ENCODE results near the gene ZNF740. TPM values are rescaled to one million over a fixed set of nuclear protein-coding genes. Genes with fewer than 3 reads are reported as not detected.

The ZNF740 gene
- total and polyA plus RNA-seq, 2 donors (not counting 1 experiment from before 2014, with no cell fraction given) = 35.9 to 117 TPM

GRCh38 chr12:53196486-53196885 lies 16.0 kb downstream of the ZNF740 start:
- H3K4me3 ChIP-seq (ENCODE audit: control extremely low read depth in 1 of 5, extremely low read depth in 1 of 5, insufficient read depth in 1 of 5, low read depth in 2 of 5, low read length in 4 of 5) = no peak overlapping the region
- peak overlapping the region; percentile 74 for H3K27ac Mint-ChIP-seq
- POLR2A ChIA-PET = no interaction called here
- no peak overlapping the region for H3K27ac ChIP-seq (ENCODE audit: low read length in 2 of 2)
- peaks cover 69% of the 10 kb centered on the region for H4K20me1 ChIP-seq (ENCODE audit: control insufficient read depth, insufficient read depth, low read length, poor library complexity, severe bottlenecking)
- peaks cover 18% of the 10 kb centered on the region for H3K79me2 ChIP-seq (ENCODE audit: control insufficient read depth, insufficient read depth, low read length)
- WGBS (ENCODE audit: insufficient coverage) = 98% methylated on average over 14 of the region's 14 CpGs
- TF ChIP-seq EZH2 (IDR thresholded peaks at IDR 0.05; ENCODE audit: borderline replicate concordance, insufficient read depth, low read depth, low read length, poor library complexity, severe bottlenecking) (no peak), CTCF (IDR thresholded peaks at IDR 0.05) (no peak)
- no peaks in the 10 kb centered on the region for H3K27me3 ChIP-seq (replicated peaks in 1 of 4; ENCODE audit: control extremely low read depth in 1 of 4, control insufficient read depth in 3 of 4, insufficient read depth in 4 of 4, low read length in 3 of 4)
- no peaks in the 10 kb centered on the region for H3K9me3 Mint-ChIP-seq (ENCODE audit: insufficient read depth)
- intact Hi-C loops (cut with micrococcal nuclease) = loop anchor here (5.0 kb wide), 1 partner anchor 129 kb away; no protein-coding TSS in a partner anchor
- H2AFZ ChIP-seq (ENCODE audit: insufficient read depth, low read depth, low read length, poor library complexity, severe bottlenecking) = no peak overlapping the region
- H3K4me1 Mint-ChIP-seq = peaks cover 42% of the 10 kb centered on the region
- CTCF ChIA-PET = interaction anchor here (1.3 to 15.7 kb wide), 9 partner anchors 9 to 148 kb away, joined by 4 to 201 read pairs (median 21); partner anchors contain the start of genes CSAD, ESPL1, ITGB7 and ZNF740
- no peaks in the 10 kb centered on the region for H3K27me3 Mint-ChIP-seq
- H3K9ac ChIP-seq (ENCODE audit: low read length) = no peak overlapping the region
- H3K4me2 ChIP-seq (replicated peaks; ENCODE audit: low read depth, low read length, poor library complexity, severe bottlenecking) = no peak overlapping the region
- peaks cover 40 to 46% of the 10 kb centered on the region in 2 donors for H3K4me1 ChIP-seq (ENCODE audit: control insufficient read depth in 2 of 2, insufficient read depth in 2 of 2, low read length in 2 of 2)
- H3K36me3 ChIP-seq (replicated peaks in 1 of 2; ENCODE audit: control extremely low read depth in 1 of 2, control insufficient read depth in 1 of 2, extremely low read depth in 1 of 2, insufficient read depth in 2 of 2, low read length in 1 of 2) = peaks cover 4 to 79% of the 10 kb centered on the region in 2 experiments
- no peak overlapping the region for H3K4me3 Mint-ChIP-seq
- no peak for DNase-seq
- H3K9me3 ChIP-seq (ENCODE audit: control extremely low read depth in 1 of 3, control insufficient read depth in 2 of 3, insufficient read depth in 1 of 3, low read length in 2 of 3) = no peaks in the 10 kb centered on the region
- no peak for ATAC-seq (ENCODE audit: low read depth)

GRCh38 chr12:53197011-53197640 lies 16.6 kb downstream of the ZNF740 start:
- no peak for DNase-seq

More at GRCh38 chr12:53197011-53197640, 16.6 kb downstream of the ZNF740 start:
- TF ChIP-seq CTCF (IDR thresholded peaks at IDR 0.05) (no peak), EZH2 (IDR thresholded peaks at IDR 0.05; ENCODE audit: borderline replicate concordance, insufficient read depth, low read depth, low read length, poor library complexity, severe bottlenecking) (no peak)
- Histone ChIP-seq H3K27me3 (replicated peaks in 1 of 4; ENCODE audit: control extremely low read depth in 1 of 4, control insufficient read depth in 3 of 4, insufficient read depth in 4 of 4, low read length in 3 of 4) (no peaks in the 10 kb centered on the region), H4K20me1 (ENCODE audit: control insufficient read depth, insufficient read depth, low read length, poor library complexity, severe bottlenecking) (peaks cover 74% of the 10 kb centered on the region), H3K27ac (ENCODE audit: low read length in 2 of 2) (peak overlapping the region in 1 of 2 donors; percentile 7), H3K9ac (ENCODE audit: low read length) (no peak overlapping the region), H3K9me3 (ENCODE audit: control extremely low read depth in 1 of 3, control insufficient read depth in 2 of 3, insufficient read depth in 1 of 3, low read length in 2 of 3) (no peaks in the 10 kb centered on the region), H2AFZ (ENCODE audit: insufficient read depth, low read depth, low read length, poor library complexity, severe bottlenecking) (no peak overlapping the region), H3K79me2 (ENCODE audit: control insufficient read depth, insufficient read depth, low read length) (peaks cover 25% of the 10 kb centered on the region), H3K4me3 (ENCODE audit: control extremely low read depth in 1 of 5, extremely low read depth in 1 of 5, insufficient read depth in 1 of 5, low read depth in 2 of 5, low read length in 4 of 5) (no peak overlapping the region), H3K4me1 (ENCODE audit: control insufficient read depth in 2 of 2, insufficient read depth in 2 of 2, low read length in 2 of 2) (peaks cover 46 to 52% of the 10 kb centered on the region in 2 donors), H3K36me3 (replicated peaks in 1 of 2; ENCODE audit: control extremely low read depth in 1 of 2, control insufficient read depth in 1 of 2, extremely low read depth in 1 of 2, insufficient read depth in 2 of 2, low read length in 1 of 2) (peaks cover 4 to 73% of the 10 kb centered on the region in 2 experiments), H3K4me2 (replicated peaks; ENCODE audit: low read depth, low read length, poor library complexity, severe bottlenecking) (peak overlapping the region; percentile 73)
- H3K9me3 Mint-ChIP-seq (ENCODE audit: insufficient read depth) = no peaks in the 10 kb centered on the region
- ATAC-seq (ENCODE audit: low read depth) = no peak
- H3K27ac Mint-ChIP-seq = peak overlapping the region; percentile 74
- 93% methylated on average over 19 of the region's 19 CpGs for WGBS (ENCODE audit: insufficient coverage)
- H3K4me3 Mint-ChIP-seq = peak overlapping the region; percentile 24
- POLR2A ChIA-PET = interaction anchor here (0.8 to 1.2 kb wide), 4 partner anchors 12 to 131 kb away, joined by 3 to 6 read pairs (median 4); partner anchors contain the start of genes CSAD and ZNF740
- peaks cover 47% of the 10 kb centered on the region for H3K4me1 Mint-ChIP-seq
- CTCF ChIA-PET = interaction anchor here (0.6 to 15.7 kb wide), 19 partner anchors 10 to 148 kb away, joined by 3 to 201 read pairs (median 8); partner anchors contain the start of genes AAAS, CSAD, ESPL1 and ITGB7
- intact Hi-C loops (cut with micrococcal nuclease) = loop anchor here (1.0 to 5.0 kb wide), 2 partner anchors 38 to 130 kb away; no protein-coding TSS in a partner anchor
- no peaks in the 10 kb centered on the region for H3K27me3 Mint-ChIP-seq

Data from B cell (primary cell).